Sigmoid colon (tissue), 4 donors: Measurements from ENCODE around the gene FXYD2.

Source experiments
- CTCF ChIP-seq, 4 experiments: fragments of 450-650 bp in 3 of 4; fragments of 200-600 bp in 1 of 4; IDR thresholded peaks; one replicate each; pipeline ENCODE4 v1.5.1; 2016 to 2019; ENCODE audit warnings: antibody characterized with exemption in 4 of 4, mild to moderate bottlenecking in 3 of 4, moderate library complexity in 2 of 4
- EP300 ChIP-seq, 4 donors: sonication (generic); formaldehyde crosslinking; IDR thresholded peaks; one replicate each; pipeline ENCODE4 v1.6.1; 2017; ENCODE audit warnings: antibody characterized with exemption in 4 of 4
- POLR2A ChIP-seq, 2 donors: fragments of 450-650 bp; IDR thresholded peaks; one replicate each; pipeline ENCODE4 v1.6.1; 2016; ENCODE audit warnings: antibody characterized with exemption in 2 of 2, mild to moderate bottlenecking in 2 of 2, moderate library complexity in 2 of 2
- POLR2AphosphoS5 ChIP-seq, 4 donors: sonication (generic); formaldehyde crosslinking; IDR thresholded peaks; one replicate each; pipeline ENCODE4 v1.6.1; 2017; ENCODE audit warnings: antibody characterized with exemption in 4 of 4

DNA sequence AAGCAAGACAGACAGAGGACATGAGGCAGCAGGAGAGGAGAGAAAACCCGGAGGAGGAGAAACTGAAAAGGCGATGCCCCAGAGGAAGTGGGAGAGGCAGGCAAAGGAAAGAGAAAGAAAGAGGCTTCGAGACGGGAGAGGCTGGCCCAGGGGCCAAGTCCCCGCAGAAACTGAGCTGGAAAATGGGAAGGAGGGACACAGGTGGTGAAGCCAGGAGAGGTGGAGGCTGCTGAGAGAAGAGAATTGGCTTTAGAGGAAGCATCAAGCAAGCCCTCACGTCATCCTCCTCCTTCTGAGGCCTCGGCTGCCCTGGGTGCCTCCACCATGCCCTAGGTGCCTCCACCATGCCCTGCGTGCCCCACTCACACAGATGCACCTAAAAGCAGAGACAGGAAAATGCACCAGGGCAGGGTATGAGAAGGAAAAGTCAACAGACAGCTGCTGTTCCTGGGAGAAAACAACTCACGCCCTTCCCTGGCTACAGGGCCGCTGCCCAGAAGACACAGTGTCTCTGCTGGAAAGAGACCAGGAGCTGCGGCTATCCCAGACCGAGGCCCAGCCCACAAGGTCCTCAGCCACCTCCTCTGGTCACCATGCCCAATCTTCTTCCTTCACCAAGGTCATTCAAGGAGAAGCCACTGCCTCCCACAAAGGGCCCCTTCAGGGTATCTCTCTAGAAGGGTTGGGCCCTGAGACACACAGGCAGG lies 37.6 kb upstream of the FXYD2 start:
- TF ChIP-seq CTCF (IDR thresholded peaks at IDR 0.05) (no peak), EP300 (IDR thresholded peaks at IDR 0.05) (no peak), POLR2A (IDR thresholded peaks at IDR 0.05) (no peak), POLR2AphosphoS5 (IDR thresholded peaks at IDR 0.05) (no peak)
